GM18861 (cell line): Measurements from ENCODE around the gene CRY2.

Source experiments
- ATAC-seq: cut with Tn5 transposase; IDR thresholded peaks from one replicate; pipeline ENCODE4 v1.9.1; 2021; ENCODE audit not compliant: unreplicated experiment

CRY2 gene

DNA sequence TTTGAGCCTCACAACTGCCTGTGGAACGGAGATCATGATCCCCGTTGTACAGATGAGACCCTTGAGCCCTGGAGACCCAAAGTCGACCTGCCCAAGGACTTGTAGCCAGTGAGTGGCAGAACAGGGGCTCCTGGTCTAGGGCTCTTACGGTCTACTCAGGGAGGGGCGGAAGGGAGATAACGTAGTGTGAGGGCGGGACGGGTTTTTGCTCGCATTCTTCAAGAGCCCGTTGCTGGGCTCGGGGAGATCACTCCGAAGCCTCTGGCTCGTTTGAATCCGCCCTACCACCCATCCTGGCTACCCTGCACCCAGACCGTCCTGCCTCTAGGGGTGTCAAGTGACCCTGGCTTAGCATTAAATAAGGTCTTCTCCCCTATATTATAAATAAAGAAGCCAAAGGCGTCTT is 639 bp downstream of the CRY2 start:
- no peak for ATAC-seq

GRCh38 chr11:45848654-45849081 is 1.4 kb downstream of the CRY2 start:
- ATAC-seq = no peak

GRCh38 chr11:45850446-45850845 is 3.2 kb downstream of the CRY2 start:
- no peak for ATAC-seq

DNA sequence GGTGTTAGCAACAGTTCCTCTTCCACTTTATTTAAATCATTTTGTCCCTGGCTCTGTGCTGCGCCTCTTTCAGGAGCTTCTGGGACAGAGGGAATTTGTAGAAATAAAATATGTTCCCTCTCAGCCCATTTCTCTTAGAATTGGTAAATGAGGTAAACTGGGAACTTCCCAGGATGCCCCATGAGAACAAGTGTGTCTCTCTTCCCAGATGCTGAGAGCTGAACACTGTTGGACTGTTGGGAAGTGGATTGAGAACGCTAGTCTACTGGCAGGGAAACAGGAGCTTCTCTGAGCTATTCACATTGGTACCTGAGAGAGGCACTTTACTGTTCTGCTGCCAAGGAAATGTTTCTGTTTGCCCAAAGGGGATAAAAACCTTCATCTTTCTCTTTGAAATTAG is 4.0 kb downstream of the CRY2 start:
- ATAC-seq = no peak

DNA sequence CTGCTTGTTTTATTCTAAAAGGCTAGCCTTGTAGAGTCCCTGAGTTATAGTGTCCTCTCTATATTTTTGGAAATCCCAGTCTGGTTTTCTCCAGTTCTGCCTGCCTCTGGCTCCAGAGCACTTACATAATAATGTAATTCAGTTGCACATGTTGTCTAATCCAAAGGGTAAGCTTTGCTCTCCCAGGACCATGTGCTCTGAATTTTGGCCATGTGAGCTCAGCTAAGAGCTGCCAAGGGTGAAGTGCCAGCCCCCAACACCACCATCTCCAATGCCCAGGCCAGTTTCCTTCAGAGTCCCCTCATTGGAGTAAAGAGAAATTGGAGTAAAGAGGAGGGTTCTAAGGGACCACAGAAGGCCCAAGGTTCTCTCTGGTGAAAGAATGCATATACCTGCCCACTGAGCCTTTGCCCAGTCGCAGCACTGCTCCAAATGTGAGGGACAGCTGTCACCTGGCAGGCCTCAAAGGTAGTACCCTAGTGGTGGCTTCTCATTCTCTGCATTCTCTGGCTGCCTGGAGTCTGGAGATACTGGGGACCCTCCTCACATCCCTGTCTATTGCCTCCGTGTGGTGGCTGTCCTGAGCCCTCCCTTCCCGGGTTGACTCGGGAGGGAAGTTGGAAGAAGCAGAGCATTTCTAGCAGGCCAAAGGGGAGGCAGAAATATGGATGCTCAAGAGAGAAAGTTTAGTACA is 4.9 kb downstream of the CRY2 start:
- ATAC-seq = no peak

GRCh38 chr11:45852712-45853101 is 5.4 kb downstream of the CRY2 start:
- ATAC-seq = peak; percentile 37

DNA sequence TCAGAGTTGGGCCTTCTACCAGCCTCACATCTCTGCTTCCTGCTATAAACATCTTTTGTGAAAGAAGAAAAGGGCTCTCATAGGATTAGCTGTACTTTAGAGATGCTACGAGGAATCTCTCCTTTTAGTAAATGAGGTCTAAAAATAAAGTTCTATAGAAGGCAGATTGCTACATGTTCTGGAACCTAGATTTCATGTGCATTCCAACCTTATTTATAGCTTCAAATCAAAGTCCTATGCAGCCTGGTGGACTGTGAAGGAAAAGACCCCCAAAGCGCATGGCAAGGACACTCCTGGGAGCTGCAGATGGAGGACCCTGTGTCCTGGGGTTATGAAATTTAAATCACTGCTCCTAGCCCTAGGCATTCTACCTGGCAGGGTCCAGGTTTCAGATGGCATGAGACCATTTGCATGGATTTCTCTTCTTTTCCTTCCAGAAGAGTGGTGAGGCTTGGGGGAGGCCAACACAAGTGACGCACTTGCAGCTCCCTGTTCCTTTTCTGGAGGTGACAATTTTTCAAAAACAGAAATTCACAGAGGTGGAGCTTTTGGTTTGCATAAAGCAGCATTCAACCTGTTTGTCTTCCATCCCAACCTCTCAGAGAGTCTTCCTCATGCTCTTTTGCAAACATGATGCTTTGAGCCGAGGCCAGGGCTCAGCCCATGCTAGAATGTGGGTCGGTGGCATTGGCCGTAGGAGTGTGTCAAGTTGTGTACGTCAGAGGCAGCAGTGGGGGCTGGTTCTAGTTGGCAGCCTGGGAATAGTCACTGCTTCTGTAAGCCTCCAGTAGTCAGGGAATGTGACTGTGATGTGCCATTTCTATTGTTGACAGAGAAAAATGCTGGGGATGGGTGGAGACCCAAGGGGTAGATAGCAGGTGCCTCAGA is 6.3 kb downstream of the CRY2 start:
- no peak for ATAC-seq

- no peak for ATAC-seq
Measured at GRCh38 chr11:45855308-45855707, 8.0 kb downstream of the CRY2 start.

DNA sequence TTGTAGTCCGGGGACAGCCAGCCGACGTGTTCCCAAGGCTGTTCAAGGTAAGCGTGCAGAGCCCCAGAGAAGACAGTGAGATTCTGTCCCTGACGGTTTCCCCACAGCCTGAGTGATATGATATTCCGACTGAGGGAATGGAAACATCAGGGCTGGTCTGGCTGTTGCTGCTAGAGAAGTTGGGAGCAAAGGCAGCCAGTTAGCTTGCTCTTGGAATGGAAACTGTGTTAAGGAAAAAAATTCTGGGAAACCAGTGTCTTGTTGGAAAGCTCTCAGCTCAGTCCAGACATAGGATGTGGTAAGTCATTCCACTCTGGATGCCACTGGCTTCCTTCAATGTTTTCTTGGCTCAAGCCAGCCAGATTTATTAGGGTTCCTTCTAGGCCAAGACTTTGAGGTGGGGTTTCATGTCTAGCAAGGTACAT is 8.8 kb downstream of the CRY2 start:
- no peak for ATAC-seq

GRCh38 chr11:45857961-45858474 is 10.7 kb downstream of the CRY2 start:
- ATAC-seq = no peak

DNA sequence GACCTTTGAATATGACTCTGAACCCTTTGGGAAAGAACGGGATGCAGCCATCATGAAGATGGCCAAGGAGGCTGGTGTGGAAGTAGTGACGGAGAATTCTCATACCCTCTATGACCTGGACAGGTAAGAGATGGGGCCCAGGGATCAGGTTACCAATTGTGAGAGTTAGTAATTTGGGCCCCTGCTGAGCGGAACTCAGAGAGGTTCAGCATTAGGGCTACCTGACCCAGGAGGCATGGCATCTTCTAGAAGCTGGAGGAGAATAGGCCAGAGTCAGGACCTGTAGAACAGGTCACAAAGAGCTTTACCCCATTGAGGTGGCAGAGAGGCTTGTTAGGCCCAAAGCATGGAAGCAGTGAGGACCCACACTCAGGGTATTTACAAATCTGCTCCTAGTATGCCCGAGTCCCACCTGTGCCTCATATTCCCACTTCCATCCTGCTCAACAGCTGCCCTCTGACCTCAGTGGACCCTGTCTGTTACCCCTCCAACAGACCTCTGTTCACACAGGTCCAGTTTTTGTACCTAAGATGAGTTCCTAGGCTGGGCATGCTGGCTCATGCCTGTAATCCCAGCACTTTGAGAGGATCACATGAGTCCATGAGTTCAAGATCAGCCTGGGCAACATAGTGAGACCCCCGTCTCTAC is 11.6 kb downstream of the CRY2 start:
- ATAC-seq = no peak

GRCh38 chr11:45859661-45860140 is 12.4 kb downstream of the CRY2 start:
- ATAC-seq = no peak

DNA sequence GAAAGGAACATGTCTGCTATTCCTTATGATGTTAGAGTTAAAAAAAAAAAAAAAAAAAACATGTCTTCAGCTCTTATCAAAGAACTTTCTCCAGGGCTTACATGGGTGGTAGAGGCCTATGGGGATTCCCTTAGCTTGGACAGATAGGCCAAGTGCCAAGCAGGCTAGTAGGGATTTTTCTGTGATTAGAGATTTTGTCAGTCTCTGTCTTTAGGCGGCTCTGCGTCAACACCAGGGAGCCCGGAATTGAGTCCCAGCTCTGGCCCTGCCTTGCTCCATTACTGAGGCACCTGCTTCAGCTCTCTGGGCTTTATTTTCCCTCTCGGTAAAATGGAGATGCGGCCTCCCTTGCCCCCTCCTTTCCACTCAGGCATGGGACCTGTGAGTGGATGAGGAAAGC is 13.1 kb downstream of the CRY2 start:
- ATAC-seq = no peak

GRCh38 chr11:45860764-45861510 is 13.7 kb downstream of the CRY2 start:
- no peak for ATAC-seq

DNA sequence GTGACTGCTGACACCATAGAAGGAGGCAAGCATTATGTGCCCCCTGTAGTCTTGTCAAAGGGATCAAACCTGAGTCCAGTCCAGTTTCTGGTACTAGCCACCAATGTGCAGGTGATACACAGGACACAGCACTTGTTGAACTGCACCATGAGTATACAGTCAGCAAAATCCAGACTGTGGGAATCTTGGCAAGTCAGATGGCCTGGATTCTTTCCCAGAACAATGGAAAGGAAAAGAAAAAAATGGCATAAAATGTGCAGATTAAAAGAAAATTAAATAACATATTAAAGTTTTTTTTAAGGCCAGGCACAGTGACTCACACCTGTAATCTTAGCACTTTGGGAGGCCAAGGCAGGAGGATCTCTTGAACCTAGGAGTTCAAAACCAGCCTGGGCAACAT is 16.8 kb downstream of the CRY2 start:
- no peak for ATAC-seq

DNA sequence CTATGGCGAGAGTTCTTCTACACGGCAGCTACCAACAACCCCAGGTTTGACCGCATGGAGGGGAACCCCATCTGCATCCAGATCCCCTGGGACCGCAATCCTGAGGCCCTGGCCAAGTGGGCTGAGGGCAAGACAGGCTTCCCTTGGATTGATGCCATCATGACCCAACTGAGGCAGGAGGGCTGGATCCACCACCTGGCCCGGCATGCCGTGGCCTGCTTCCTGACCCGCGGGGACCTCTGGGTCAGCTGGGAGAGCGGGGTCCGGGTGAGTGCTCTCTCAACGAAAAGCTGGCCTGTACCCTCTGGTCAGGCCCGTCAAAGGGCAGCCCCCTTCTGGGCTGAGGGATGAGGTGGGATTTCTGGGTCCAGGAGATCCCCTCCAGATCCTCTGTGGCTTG is 22.3 kb downstream of the CRY2 start:
- ATAC-seq = no peak

DNA sequence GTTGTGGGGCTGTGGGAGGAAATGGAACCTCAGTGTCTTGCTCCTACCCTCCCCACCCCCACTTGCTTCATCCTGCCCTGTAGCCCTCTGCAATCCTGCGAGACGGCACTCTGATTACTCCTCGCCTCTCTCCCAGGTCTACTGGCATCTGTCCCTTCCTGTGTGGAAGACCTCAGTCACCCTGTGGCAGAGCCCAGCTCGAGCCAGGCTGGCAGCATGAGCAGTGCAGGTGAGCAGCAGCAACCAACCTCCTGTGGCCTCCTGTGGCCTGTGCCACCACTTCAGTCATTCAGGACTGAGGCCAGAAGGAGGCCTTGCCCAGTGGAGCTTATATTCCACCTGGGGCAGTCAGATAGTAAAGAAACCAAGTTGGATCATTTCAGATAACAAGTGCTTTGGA is 23.4 kb downstream of the CRY2 start:
- ATAC-seq = no peak

GRCh38 chr11:45871638-45872037 is 24.4 kb downstream of the CRY2 start:
- no peak for ATAC-seq

- no peak for ATAC-seq
Measured at GRCh38 chr11:45872651-45873356, 25.5 kb downstream of the CRY2 start.

GRCh38 chr11:45876401-45876800 is 29.1 kb downstream of the CRY2 start:
- ATAC-seq = no peak
